Nephron (organoid): ENCODE data around the gene ADAMTSL3.

Experiments used
- H3K27ac Mint-ChIP-seq, 3 experiments: 2 replicates each; pipeline ENCODE4 v1.8.0; 2020; ENCODE audit warnings: mixed read lengths in 3 of 3, mild to moderate bottlenecking in 2 of 3, moderate library complexity in 1 of 3
- H3K27me3 Mint-ChIP-seq: 2 replicates; pipeline ENCODE4 v1.8.0; 2021; ENCODE audit warnings: low read depth, mild to moderate bottlenecking, moderate library complexity, mixed read lengths
- H3K36me3 Mint-ChIP-seq: 2 replicates; pipeline ENCODE4 v1.8.0; 2020; ENCODE audit warnings: low read depth, mixed read lengths
- H3K4me1 Mint-ChIP-seq: 2 replicates; pipeline ENCODE4 v1.8.0; 2020; ENCODE audit warnings: mixed read lengths
- H3K4me3 Mint-ChIP-seq, 3 experiments: 2 replicates each; pipeline ENCODE4 v1.8.0; 2020; ENCODE audit warnings: mild to moderate bottlenecking in 3 of 3, mixed read lengths in 3 of 3, moderate library complexity in 2 of 3
- H3K9me3 Mint-ChIP-seq: 2 replicates; pipeline ENCODE4 v1.8.0; 2020; ENCODE audit warnings: mixed read lengths
- CTCF ChIP-seq, 3 experiments: fragments of 200-600 bp; sonication (generic); IDR thresholded peaks; one replicate each; pipeline ENCODE4 v1.5.0; 2021; ENCODE audit warnings: antibody characterized with exemption in 3 of 3; ENCODE audit not compliant: unreplicated experiment in 3 of 3

ADAMTSL3 gene

GRCh38 chr15:83890587-83890986, 236.7 kb downstream of the ADAMTSL3 start:
- TF ChIP-seq CTCF (IDR thresholded peaks at IDR 0.05; ENCODE audit: unreplicated experiment in 3 of 3): no peak
- Mint-ChIP-seq H3K4me1 (peaks cover 14% of the 10 kb centered on the region), H3K36me3 (no peaks in the 10 kb centered on the region), H3K27ac (no peak overlapping the region), H3K9me3 (no peaks in the 10 kb centered on the region), H3K4me3 (no peak overlapping the region), H3K27me3 (peaks cover 4% of the 10 kb centered on the region)

- Mint-ChIP-seq H3K4me1 (peaks cover 14% of the 10 kb centered on the region), H3K27ac (no peak overlapping the region), H3K4me3 (no peak overlapping the region), H3K36me3 (no peaks in the 10 kb centered on the region), H3K9me3 (peaks cover 2% of the 10 kb centered on the region), H3K27me3 (no peaks in the 10 kb centered on the region)
- TF ChIP-seq CTCF (IDR thresholded peaks at IDR 0.05; ENCODE audit: unreplicated experiment in 3 of 3): no peak
Observed at GRCh38 chr15:83892498-83892897, 238.6 kb downstream of the ADAMTSL3 start.

- H3K4me1 Mint-ChIP-seq: peaks cover 14% of the 10 kb centered on the region
- no peaks in the 10 kb centered on the region for H3K27me3 Mint-ChIP-seq
- no peaks in the 10 kb centered on the region for H3K36me3 Mint-ChIP-seq
- H3K27ac Mint-ChIP-seq: no peak overlapping the region
- H3K9me3 Mint-ChIP-seq: peaks cover 2% of the 10 kb centered on the region
- no peak for TF ChIP-seq CTCF (IDR thresholded peaks at IDR 0.05; ENCODE audit: unreplicated experiment in 3 of 3)
- no peak overlapping the region for H3K4me3 Mint-ChIP-seq
Observed at GRCh38 chr15:83893308-83893707, 239.4 kb downstream of the ADAMTSL3 start.

- peaks cover 2% of the 10 kb centered on the region for H3K9me3 Mint-ChIP-seq
- H3K4me3 Mint-ChIP-seq: no peak overlapping the region
- H3K36me3 Mint-ChIP-seq: no peaks in the 10 kb centered on the region
- peaks cover 8% of the 10 kb centered on the region for H3K4me1 Mint-ChIP-seq
- no peak overlapping the region for H3K27ac Mint-ChIP-seq
- no peak for TF ChIP-seq CTCF (IDR thresholded peaks at IDR 0.05; ENCODE audit: unreplicated experiment in 3 of 3)
- H3K27me3 Mint-ChIP-seq: peaks cover 3% of the 10 kb centered on the region
Observed at GRCh38 chr15:83897037-83897436, 243.1 kb downstream of the ADAMTSL3 start.

- Mint-ChIP-seq H3K27ac (no peak overlapping the region), H3K27me3 (peaks cover 13% of the 10 kb centered on the region), H3K36me3 (no peaks in the 10 kb centered on the region), H3K9me3 (peaks cover 2% of the 10 kb centered on the region), H3K4me3 (no peak overlapping the region), H3K4me1 (peaks cover 14% of the 10 kb centered on the region)
- no peak for TF ChIP-seq CTCF (IDR thresholded peaks at IDR 0.05; ENCODE audit: unreplicated experiment in 3 of 3)
Observed at GRCh38 chr15:83898361-83898760, 244.4 kb downstream of the ADAMTSL3 start.

- Mint-ChIP-seq H3K27ac (no peak overlapping the region), H3K36me3 (no peaks in the 10 kb centered on the region), H3K4me3 (no peak overlapping the region), H3K9me3 (peaks cover 2% of the 10 kb centered on the region), H3K4me1 (peaks cover 23% of the 10 kb centered on the region), H3K27me3 (peaks cover 17% of the 10 kb centered on the region)
- TF ChIP-seq CTCF (IDR thresholded peaks at IDR 0.05; ENCODE audit: unreplicated experiment in 3 of 3): no peak
Observed at GRCh38 chr15:83899670-83900069, 245.7 kb downstream of the ADAMTSL3 start.
